IPS DF 19.7 (cell line): Measurements from ENCODE around the gene FEZ2.

Experiments
- DNase-seq: peaks from one replicate; pipeline ENCODE4 v3.0.0-alpha.2; 2013; ENCODE audit warnings: low read depth, low spot score

Gene FEZ2

GRCh38 chr2:36561237-36561944 lies 36.6 kb downstream of the FEZ2 start:
- no peak for DNase-seq

- no peak for DNase-seq
Measured at GRCh38 chr2:36560726-36561125, 37.2 kb downstream of the FEZ2 start.

GRCh38 chr2:36559221-36559942 lies 38.6 kb downstream of the FEZ2 start:
- DNase-seq, result no peak

GRCh38 chr2:36556842-36557241 lies 41.1 kb downstream of the FEZ2 start:
- no peak for DNase-seq

GRCh38 chr2:36555789-36556188 lies 42.2 kb downstream of the FEZ2 start:
- DNase-seq, result no peak

GRCh38 chr2:36554531-36554930 lies 43.4 kb downstream of the FEZ2 start:
- DNase-seq, result no peak

- no peak for DNase-seq
Measured at GRCh38 chr2:36553683-36554082, 44.3 kb downstream of the FEZ2 start.

- DNase-seq, result no peak
Measured at GRCh38 chr2:36550006-36550405, 48.0 kb downstream of the FEZ2 start.

- no peak for DNase-seq
Measured at GRCh38 chr2:36549165-36549574, 48.8 kb downstream of the FEZ2 start.

- no peak for DNase-seq
Measured at GRCh38 chr2:36547906-36548305, 50.1 kb downstream of the FEZ2 start.

- DNase-seq, result no peak
Measured at GRCh38 chr2:36545871-36546416, 52.0 kb downstream of the FEZ2 start.

- no peak for DNase-seq
Measured at GRCh38 chr2:36544638-36545338, 53.2 kb downstream of the FEZ2 start.

- DNase-seq, result no peak
Measured at GRCh38 chr2:36541891-36542595, 55.9 kb downstream of the FEZ2 start.

- no peak for DNase-seq
Measured at GRCh38 chr2:36540986-36541754, 56.8 kb downstream of the FEZ2 start.

GRCh38 chr2:36539631-36540030 lies 58.3 kb downstream of the FEZ2 start:
- no peak for DNase-seq

- DNase-seq, result no peak
Measured at GRCh38 chr2:36538335-36538734, 59.6 kb downstream of the FEZ2 start.

- no peak for DNase-seq
Measured at GRCh38 chr2:36536776-36537175, 61.2 kb downstream of the FEZ2 start.

GRCh38 chr2:36535099-36535498 lies 62.9 kb downstream of the FEZ2 start:
- no peak for DNase-seq

- DNase-seq, result no peak
Measured at GRCh38 chr2:36534275-36534799, 63.6 kb downstream of the FEZ2 start.

- no peak for DNase-seq
Measured at GRCh38 chr2:36530983-36531354, 67.0 kb downstream of the FEZ2 start.
